Astrocyte of the cerebellum (primary cell): Measurements from ENCODE around the gene CDK5.

Experiments used
- DNase-seq: peaks from one replicate; pipeline ENCODE4 v3.0.0-alpha.2; 2011; ENCODE audit warnings: low read depth
- H3K4me3 ChIP-seq: 2 replicates; pipeline ENCODE4 v1.5.1; 2011; ENCODE audit warnings: mild to moderate bottlenecking, low read depth, low read length, moderate library complexity
- in situ Hi-C: cut with HindIII; loops from 2 replicates; pipeline ENCODE4 v1.10.0; 2017; ENCODE audit warnings: low sequenced_read_pairs
- TF ChIP-seq, protein P1 (sequence below): IDR thresholded peaks from 2 replicates; pipeline ENCODE4 v1.5.1; 2012; ENCODE audit warnings: low read length, low read depth, moderate library complexity, mild to moderate bottlenecking; ENCODE audit errors: missing control alignments

CDK5 gene

DNA sequence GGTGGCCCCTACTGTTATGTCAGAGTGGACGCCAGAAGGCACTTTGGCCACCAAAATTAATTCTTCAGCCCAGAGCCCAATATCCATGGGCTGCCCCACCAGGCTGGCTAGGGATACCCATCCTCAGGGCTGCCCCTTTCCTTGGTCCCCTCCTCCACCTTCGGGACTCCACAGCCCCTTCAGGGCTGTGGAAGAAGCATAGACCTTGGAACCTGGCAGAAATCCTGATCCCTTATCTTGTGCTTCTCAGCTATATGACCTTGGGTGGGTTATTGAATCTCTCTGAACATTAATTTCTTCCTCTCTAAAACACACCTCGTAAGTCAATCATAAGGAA is 26.1 kb upstream of the CDK5 start:
- in situ Hi-C loops = no loop called here
- TF ChIP-seq, protein P1, sequence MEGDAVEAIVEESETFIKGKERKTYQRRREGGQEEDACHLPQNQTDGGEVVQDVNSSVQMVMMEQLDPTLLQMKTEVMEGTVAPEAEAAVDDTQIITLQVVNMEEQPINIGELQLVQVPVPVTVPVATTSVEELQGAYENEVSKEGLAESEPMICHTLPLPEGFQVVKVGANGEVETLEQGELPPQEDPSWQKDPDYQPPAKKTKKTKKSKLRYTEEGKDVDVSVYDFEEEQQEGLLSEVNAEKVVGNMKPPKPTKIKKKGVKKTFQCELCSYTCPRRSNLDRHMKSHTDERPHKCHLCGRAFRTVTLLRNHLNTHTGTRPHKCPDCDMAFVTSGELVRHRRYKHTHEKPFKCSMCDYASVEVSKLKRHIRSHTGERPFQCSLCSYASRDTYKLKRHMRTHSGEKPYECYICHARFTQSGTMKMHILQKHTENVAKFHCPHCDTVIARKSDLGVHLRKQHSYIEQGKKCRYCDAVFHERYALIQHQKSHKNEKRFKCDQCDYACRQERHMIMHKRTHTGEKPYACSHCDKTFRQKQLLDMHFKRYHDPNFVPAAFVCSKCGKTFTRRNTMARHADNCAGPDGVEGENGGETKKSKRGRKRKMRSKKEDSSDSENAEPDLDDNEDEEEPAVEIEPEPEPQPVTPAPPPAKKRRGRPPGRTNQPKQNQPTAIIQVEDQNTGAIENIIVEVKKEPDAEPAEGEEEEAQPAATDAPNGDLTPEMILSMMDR = no peak
- H3K4me3 ChIP-seq = peak overlapping the region; percentile 93
- DNase-seq = no peak

DNA sequence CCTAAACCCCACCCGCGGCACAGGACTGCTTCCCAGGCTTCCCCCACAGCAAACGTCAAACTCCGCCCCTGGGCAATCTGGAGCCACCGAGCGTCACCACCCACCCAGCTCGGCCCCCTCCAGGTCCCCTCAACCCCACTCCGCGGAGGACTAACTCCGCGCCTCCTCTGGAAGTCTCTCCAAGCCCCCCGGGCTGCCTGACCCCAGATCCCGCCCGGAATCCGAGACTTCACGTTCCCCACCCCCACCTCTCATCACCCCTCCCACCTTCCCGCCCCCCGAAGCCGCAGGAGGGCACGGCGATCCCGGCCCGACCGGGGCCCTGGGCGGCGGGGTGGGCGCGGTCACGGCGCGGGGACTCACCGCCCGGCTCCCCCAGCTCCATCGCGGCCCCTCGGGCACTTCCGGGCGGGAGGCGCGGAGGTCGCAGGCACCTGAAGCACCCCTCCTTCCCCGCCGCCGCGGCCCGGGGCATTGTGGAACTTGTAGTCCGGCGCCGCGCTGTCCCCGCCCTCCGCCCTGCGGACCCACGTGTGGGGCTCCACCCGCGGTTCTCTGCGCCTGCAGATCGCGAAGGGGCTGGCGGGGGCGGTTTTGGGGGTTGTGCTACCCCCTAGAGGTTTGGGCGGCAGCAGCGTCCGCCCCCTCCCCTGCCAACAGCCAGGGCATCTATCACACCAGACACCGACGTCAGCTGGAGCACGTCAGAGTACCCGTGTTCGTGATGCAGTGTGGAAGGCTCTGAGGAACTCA is 25.6 kb upstream of the CDK5 start, which contains the start of gene TMUB1:
Gene TMUB1 (minus strand): TSS at position 423 of the 753 bp plus-strand sequence. CDS start 930 bp downstream, outside the sequence.
- TF ChIP-seq, protein P1 = no peak

DNA sequence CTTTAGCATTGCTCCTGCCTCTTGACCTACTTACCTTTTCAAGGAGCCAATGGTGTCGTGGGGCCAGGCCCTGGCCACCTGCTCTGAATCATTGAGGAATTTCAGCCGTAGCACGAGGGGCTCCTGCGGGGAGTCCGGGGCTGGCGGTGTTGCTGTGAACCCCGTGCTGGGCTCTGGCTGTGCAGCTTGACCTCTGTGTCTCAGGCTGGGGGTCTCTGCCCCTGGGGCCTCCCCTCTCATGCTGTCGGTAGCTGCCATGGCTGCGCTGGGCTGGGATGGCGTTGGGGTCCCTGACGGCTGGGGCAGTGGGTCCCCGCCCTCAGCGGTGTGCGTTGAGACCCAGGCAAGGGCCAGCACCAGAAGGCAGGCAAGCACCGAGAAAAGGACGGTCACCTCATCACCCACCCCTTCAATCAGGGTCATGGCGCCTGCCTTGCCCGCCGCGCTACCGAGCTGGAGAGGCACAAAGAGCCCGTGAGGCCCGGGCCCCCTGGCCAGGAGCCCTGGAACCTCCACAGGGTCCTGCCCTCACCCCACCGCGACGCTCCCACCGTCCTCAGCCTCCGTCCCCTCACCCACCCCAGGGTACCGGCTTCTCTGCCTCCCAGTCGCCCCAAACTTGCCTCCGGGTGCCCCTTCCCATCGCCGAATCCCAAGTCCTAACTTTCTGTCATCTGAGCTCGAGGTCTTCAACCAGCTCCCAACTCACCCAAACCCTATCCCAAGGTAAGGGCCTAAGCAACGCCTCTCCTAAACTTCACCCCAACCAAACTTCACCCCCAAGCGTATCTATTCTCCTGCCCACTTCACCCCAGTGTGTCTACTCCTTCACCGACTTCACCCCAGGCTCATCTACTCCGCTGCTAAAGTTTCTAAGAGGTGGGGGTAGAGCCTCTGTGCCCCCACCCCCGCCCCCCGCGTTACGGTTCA is 24.7 kb upstream of the CDK5 start:
- DNase-seq = no peak
- TF ChIP-seq, protein P1 = no peak
- in situ Hi-C loops = no loop called here
- H3K4me3 ChIP-seq = peak overlapping the region; percentile 93

More for the DNA sequence above, 25.6 kb upstream of the CDK5 start, which contains the start of gene TMUB1:
- in situ Hi-C loops = no loop called here
- H3K4me3 ChIP-seq = peak within 1 kb of the TSS; percentile 93
- no peak for DNase-seq

DNA sequence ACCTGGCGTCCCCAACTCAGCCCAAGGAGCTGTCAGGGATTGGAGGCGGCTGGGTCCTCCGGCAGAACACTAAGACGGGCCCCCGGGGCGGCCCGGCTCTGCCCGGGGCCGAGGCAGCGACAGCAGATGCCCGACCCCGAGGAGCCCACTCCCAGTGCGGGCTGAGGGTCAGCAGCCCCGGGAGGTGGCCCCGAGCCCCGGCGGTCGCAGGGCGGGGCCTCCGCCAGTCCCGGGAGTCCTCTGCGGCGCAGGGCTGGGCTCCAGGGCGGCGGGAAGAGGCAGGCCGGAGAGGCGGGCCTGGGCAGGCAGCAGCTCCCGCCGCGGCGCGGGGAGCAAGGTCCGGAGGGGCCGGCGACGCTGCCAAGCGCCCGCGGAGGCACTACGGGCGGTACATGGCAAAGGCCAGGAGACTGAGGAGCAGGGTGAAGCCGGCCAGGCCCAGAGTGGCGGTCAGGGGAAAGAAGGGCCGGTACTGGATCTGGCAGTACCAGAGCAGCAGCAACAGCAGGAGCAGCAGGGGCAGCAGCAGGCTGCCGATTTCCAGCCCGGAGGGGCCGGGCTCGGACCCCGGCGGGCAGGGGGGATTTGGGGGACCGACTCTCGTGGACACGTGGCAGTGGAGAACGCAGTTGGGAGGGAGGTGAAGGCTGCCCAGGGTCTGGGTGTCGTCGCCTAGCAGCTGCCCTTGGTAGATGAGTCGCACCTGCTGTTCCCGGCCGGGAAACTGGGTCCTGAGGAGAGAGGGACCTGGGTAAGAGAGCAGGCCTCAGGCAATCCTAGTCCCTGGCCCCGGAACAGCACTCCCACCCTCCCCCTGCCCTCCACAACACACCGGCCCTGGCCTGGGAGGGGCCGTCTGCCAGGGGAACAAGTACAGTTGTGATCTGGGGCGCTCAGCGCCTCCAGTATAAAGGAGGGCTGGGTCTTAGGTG is 23.7 kb upstream of the CDK5 start:
- TF ChIP-seq, protein P1 = no peak
- peak overlapping the region; percentile 93 for H3K4me3 ChIP-seq
- no peak for DNase-seq
- in situ Hi-C loops = no loop called here

DNA sequence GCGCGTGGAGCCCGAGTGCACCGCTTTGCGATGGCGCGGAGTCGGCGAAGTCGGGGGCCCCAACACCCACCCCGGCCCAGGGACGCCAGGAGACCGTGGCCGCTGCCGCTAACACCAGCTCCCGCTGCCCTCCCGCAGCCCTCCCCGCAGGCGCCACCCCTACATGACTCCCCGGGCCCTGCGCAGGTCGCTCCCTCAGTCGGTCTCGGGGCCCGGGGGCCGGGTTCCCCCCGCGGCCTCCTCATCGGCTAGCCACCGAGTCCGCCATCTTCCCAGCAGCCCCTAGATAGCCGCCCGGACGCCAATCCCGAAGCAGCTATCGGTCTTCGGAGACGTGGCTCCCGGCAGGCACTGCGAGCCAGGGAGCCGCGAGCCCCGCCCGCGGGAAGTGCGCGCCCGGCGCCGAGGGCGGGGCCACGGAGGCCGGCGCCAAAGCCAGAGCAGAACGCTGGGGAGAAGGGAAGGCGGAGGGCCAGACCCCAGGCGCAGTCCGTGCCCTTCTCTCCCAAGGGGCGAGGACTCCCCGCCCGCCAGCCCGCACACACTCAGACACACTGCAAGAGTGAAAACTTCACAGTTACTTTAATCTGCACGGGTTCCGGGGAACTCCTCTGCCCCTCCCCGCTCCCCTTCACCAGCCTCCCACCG is 22.9 kb upstream of the CDK5 start, which contains the start of gene FASTK:
Gene FASTK (minus strand): TSS at position 288 of the 648 bp plus-strand sequence. CDS start 43 bp downstream, at position 245.
- TF ChIP-seq, protein P1 = no peak
- in situ Hi-C loops = no loop called here
- DNase-seq = peak; percentile 72
- peak within 1 kb of the TSS; percentile 93 for H3K4me3 ChIP-seq
